Naive thymus-derived CD8-positive, alpha-beta T cell (primary cell): ENCODE measurements around the gene TTN. TPM values are rescaled to one million over a fixed set of nuclear protein-coding genes. Genes with fewer than 3 reads are reported as not detected.

Experiments
- ATAC-seq, 2 donors: fragments of 150-1000 bp; cut with Tn5 transposase in 1 of 2; sonication (Bioruptor Pico), chemical (Tn5 transposase) in 1 of 2; 1 replicate in 1 of 2; 2 replicates in 1 of 2; pipeline ENCODE4 v1.10.0; 2021; ENCODE audit warnings: mild to moderate bottlenecking in 2 of 2, moderate library complexity in 2 of 2
- POLR2A ChIA-PET: fragments of 350-600 bp; sonication (Branson Sonifier 250); formaldehyde crosslinking; loops from one replicate; lab custom pipeline; 2021; ENCODE audit warnings: antibody characterized with exemption; lab: Charles Lee
- DNase-seq, 10 donors: peaks; one replicate each; pipeline versions ENCODE4 v3.0.0 to v3.0.0-alpha.2; 2020 to 2022
- H3K27ac Mint-ChIP-seq, 10 donors: one replicate each; pipeline ENCODE4 v1.8.0; 2020 to 2022; ENCODE audit warnings: mild to moderate bottlenecking in 10 of 10, mixed read lengths in 10 of 10, moderate library complexity in 4 of 10, inconsistent platforms in 1 of 10
- H3K27me3 Mint-ChIP-seq, 5 donors: one replicate each; pipeline ENCODE4 v1.8.0; 2021 to 2022; ENCODE audit warnings: mixed read lengths in 5 of 5
- H3K36me3 Mint-ChIP-seq, 3 donors: one replicate each; pipeline ENCODE4 v1.8.0; 2020 to 2022; ENCODE audit warnings: mixed read lengths in 3 of 3, mild to moderate bottlenecking in 2 of 3, inconsistent platforms in 1 of 3
- H3K4me1 Mint-ChIP-seq, 4 donors: one replicate each; pipeline ENCODE4 v1.8.0; 2021 to 2022; ENCODE audit warnings: mixed read lengths in 4 of 4
- H3K4me3 Mint-ChIP-seq, 10 donors: one replicate each; pipeline ENCODE4 v1.8.0; 2020 to 2022; ENCODE audit warnings: mild to moderate bottlenecking in 10 of 10, mixed read lengths in 10 of 10, moderate library complexity in 6 of 10, inconsistent platforms in 1 of 10
- H3K9me3 Mint-ChIP-seq, 9 donors: one replicate each; pipeline ENCODE4 v1.8.0; 2020 to 2022; ENCODE audit warnings: mixed read lengths in 9 of 9, mild to moderate bottlenecking in 3 of 9, inconsistent platforms in 1 of 9, moderate library complexity in 1 of 9
- polyA plus RNA-seq, 3 donors: library from polyadenylated mRNA; unstranded; fragments of 300-500 nt; fragmentation: Illumina TruSeq; gene quantifications; one replicate each; pipeline ENCODE4 v1.2.3, GENCODE V29; 2021
- total RNA-seq, 8 experiments: library from RNA in 2 of 8; stranded (reverse) in 2 of 8; gene quantifications; one replicate each; pipeline ENCODE4 v1.2.3 and lab custom pipeline; 2021 to 2026

The TTN gene
- total and polyA plus RNA-seq, 5 experiments from 2014 or later: 0.40 to 28.1 (median 5.7) TPM

- POLR2A ChIA-PET: interaction anchor here (1.1 kb wide), 1 partner anchor 10 kb away, joined by 5 read pairs; no protein-coding TSS in a partner anchor
- ATAC-seq (no peak), DNase-seq (no peak)
- Mint-ChIP-seq H3K4me3 (peak overlapping the region in 1 of 10 donors; percentile 61), H3K36me3 (peaks cover 13 to 50% (median 28%) of the 10 kb centered on the region in 3 donors), H3K4me1 (peaks cover 10 to 23% (median 20%) of the 10 kb centered on the region in 4 donors), H3K27ac (peak overlapping the region in 9 of 10 donors; percentile 20 to 92 (median 78)), H3K9me3 (peaks cover 0 to 11% (median 0%) of the 10 kb centered on the region in 9 donors), H3K27me3 (no peaks in the 10 kb centered on the region)
Measured at GRCh38 chr2:178829981-178830380, 22.8 kb upstream of the TTN start.

GRCh38 chr2:178829299-178829960 is 22.2 kb upstream of the TTN start:
- Mint-ChIP-seq H3K4me1 (peaks cover 10 to 23% (median 20%) of the 10 kb centered on the region in 4 donors), H3K4me3 (peak overlapping the region in 9 of 10 donors; percentile 5 to 72 (median 50)), H3K27ac (peak overlapping the region; percentile 25 to 92 (median 70)), H3K36me3 (peaks cover 13 to 52% (median 28%) of the 10 kb centered on the region in 3 donors), H3K27me3 (no peaks in the 10 kb centered on the region), H3K9me3 (peaks cover 0 to 11% (median 0%) of the 10 kb centered on the region in 9 donors)
- ATAC-seq (peak; percentile 63 to 72), DNase-seq (peak in 3 of 10 donors; percentile 19 to 52 (median 50))
- POLR2A ChIA-PET: interaction anchor here (1.1 kb wide), 1 partner anchor 9 kb away, joined by 5 read pairs; no protein-coding TSS in a partner anchor

GRCh38 chr2:178828486-178828881 is 21.3 kb upstream of the TTN start:
- Mint-ChIP-seq H3K27me3 (no peaks in the 10 kb centered on the region), H3K27ac (peak overlapping the region in 4 of 10 donors; percentile 5 to 49 (median 26)), H3K36me3 (peaks cover 13 to 47% (median 21%) of the 10 kb centered on the region in 3 donors), H3K4me3 (no peak overlapping the region), H3K9me3 (peaks cover 0 to 11% (median 0%) of the 10 kb centered on the region in 9 donors), H3K4me1 (peaks cover 10 to 23% (median 20%) of the 10 kb centered on the region in 4 donors)
- DNase-seq (no peak), ATAC-seq (no peak)
- POLR2A ChIA-PET: no interaction called here

- H3K36me3 Mint-ChIP-seq: peaks cover 10 to 43% (median 19%) of the 10 kb centered on the region in 3 donors
Measured at GRCh38 chr2:178827739-178828485, 20.7 kb upstream of the TTN start.

GRCh38 chr2:178827111-178827510 is 19.9 kb upstream of the TTN start:
- Mint-ChIP-seq H3K27ac (peak overlapping the region in 2 of 10 donors; percentile 18 to 67), H3K4me3 (no peak overlapping the region), H3K9me3 (peaks cover 0 to 11% (median 0%) of the 10 kb centered on the region in 9 donors), H3K4me1 (peaks cover 10 to 23% (median 20%) of the 10 kb centered on the region in 4 donors), H3K36me3 (peaks cover 10 to 42% (median 19%) of the 10 kb centered on the region in 3 donors), H3K27me3 (no peaks in the 10 kb centered on the region)
- ATAC-seq (no peak), DNase-seq (no peak)
- POLR2A ChIA-PET: no interaction called here

More at GRCh38 chr2:178827739-178828485, 20.7 kb upstream of the TTN start:
- H3K4me1 Mint-ChIP-seq: peaks cover 10 to 23% (median 20%) of the 10 kb centered on the region in 4 donors
- H3K27me3 Mint-ChIP-seq: no peaks in the 10 kb centered on the region
- peak overlapping the region in 5 of 10 donors; percentile 18 to 67 (median 25) for H3K27ac Mint-ChIP-seq
- H3K9me3 Mint-ChIP-seq: peaks cover 0 to 11% (median 0%) of the 10 kb centered on the region in 9 donors
- POLR2A ChIA-PET: no interaction called here
- no peak for ATAC-seq
- no peak for DNase-seq
- H3K4me3 Mint-ChIP-seq: no peak overlapping the region

- POLR2A ChIA-PET: no interaction called here
- peaks cover 10 to 41% (median 15%) of the 10 kb centered on the region in 3 donors for H3K36me3 Mint-ChIP-seq
- peaks cover 0 to 11% (median 0%) of the 10 kb centered on the region in 9 donors for H3K9me3 Mint-ChIP-seq
- H3K27me3 Mint-ChIP-seq: no peaks in the 10 kb centered on the region
- ATAC-seq (no peak), DNase-seq (no peak)
- H3K27ac Mint-ChIP-seq: no peak overlapping the region
- H3K4me1 Mint-ChIP-seq: peaks cover 4 to 26% (median 19%) of the 10 kb centered on the region in 4 donors
- no peak overlapping the region for H3K4me3 Mint-ChIP-seq
Measured at GRCh38 chr2:178825183-178825582, 18.0 kb upstream of the TTN start.

GRCh38 chr2:178824181-178824580 is 17.0 kb upstream of the TTN start:
- POLR2A ChIA-PET: no interaction called here
- H3K27ac Mint-ChIP-seq: no peak overlapping the region
- peaks cover 0 to 11% (median 0%) of the 10 kb centered on the region in 9 donors for H3K9me3 Mint-ChIP-seq
- H3K4me3 Mint-ChIP-seq: no peak overlapping the region
- no peak for DNase-seq
- no peak for ATAC-seq
- peaks cover 10 to 38% (median 11%) of the 10 kb centered on the region in 3 donors for H3K36me3 Mint-ChIP-seq
- no peaks in the 10 kb centered on the region for H3K27me3 Mint-ChIP-seq
- H3K4me1 Mint-ChIP-seq: peaks cover 3 to 24% (median 14%) of the 10 kb centered on the region in 4 donors

- Mint-ChIP-seq H3K27ac (peak overlapping the region; percentile 12 to 96 (median 78)), H3K4me3 (peak overlapping the region; percentile 61 to 85 (median 73)), H3K36me3 (peaks cover 0 to 30% (median 11%) of the 10 kb centered on the region in 3 donors), H3K9me3 (no peaks in the 10 kb centered on the region), H3K27me3 (no peaks in the 10 kb centered on the region), H3K4me1 (peaks cover 4 to 20% (median 12%) of the 10 kb centered on the region in 4 donors)
- ATAC-seq: peak in 1 of 2 donors; percentile 46
- peak in 1 of 10 donors; percentile 6 for DNase-seq
- POLR2A ChIA-PET: interaction anchor here (1.1 kb wide), 1 partner anchor 9 kb away, joined by 5 read pairs; no protein-coding TSS in a partner anchor
Measured at GRCh38 chr2:178819992-178820391, 12.8 kb upstream of the TTN start.

GRCh38 chr2:178819147-178819875 is 12.1 kb upstream of the TTN start:
- Mint-ChIP-seq H3K27ac (peak overlapping the region in 3 of 10 donors; percentile 1 to 69 (median 31)), H3K9me3 (no peaks in the 10 kb centered on the region), H3K4me1 (peaks cover 4 to 20% (median 12%) of the 10 kb centered on the region in 4 donors), H3K27me3 (no peaks in the 10 kb centered on the region), H3K36me3 (peaks cover 0 to 32% (median 15%) of the 10 kb centered on the region in 3 donors), H3K4me3 (peak overlapping the region in 1 of 10 donors; percentile 17)
- ATAC-seq (no peak), DNase-seq (no peak)
- POLR2A ChIA-PET: no interaction called here

GRCh38 chr2:178811901-178812300 is 4.7 kb upstream of the TTN start:
- Mint-ChIP-seq H3K4me1 (peaks cover 0 to 2% (median 0%) of the 10 kb centered on the region in 4 donors), H3K27ac (no peak overlapping the region), H3K36me3 (peaks cover 0 to 32% (median 16%) of the 10 kb centered on the region in 3 donors), H3K9me3 (no peaks in the 10 kb centered on the region), H3K27me3 (no peaks in the 10 kb centered on the region), H3K4me3 (no peak overlapping the region)
- POLR2A ChIA-PET: no interaction called here
- DNase-seq (no peak), ATAC-seq (no peak)

- POLR2A ChIA-PET: no interaction called here
- no peaks in the 10 kb centered on the region for H3K27me3 Mint-ChIP-seq
- no peaks in the 10 kb centered on the region for H3K9me3 Mint-ChIP-seq
- no peak overlapping the region for H3K4me3 Mint-ChIP-seq
- no peak for ATAC-seq
- peaks cover 0 to 2% (median 0%) of the 10 kb centered on the region in 4 donors for H3K4me1 Mint-ChIP-seq
- H3K36me3 Mint-ChIP-seq: peaks cover 0 to 30% (median 11%) of the 10 kb centered on the region in 3 donors
- DNase-seq: no peak
- H3K27ac Mint-ChIP-seq: no peak overlapping the region
Measured at GRCh38 chr2:178811045-178811444, 3.8 kb upstream of the TTN start.

GRCh38 chr2:178810422-178810821 is 3.2 kb upstream of the TTN start:
- H3K9me3 Mint-ChIP-seq: no peaks in the 10 kb centered on the region
- peaks cover 0 to 30% (median 9%) of the 10 kb centered on the region in 3 donors for H3K36me3 Mint-ChIP-seq
- H3K27me3 Mint-ChIP-seq: no peaks in the 10 kb centered on the region
- H3K27ac Mint-ChIP-seq: no peak overlapping the region
- ATAC-seq (no peak), DNase-seq (no peak)
- H3K4me3 Mint-ChIP-seq: no peak overlapping the region
- H3K4me1 Mint-ChIP-seq: peaks cover 0 to 2% (median 0%) of the 10 kb centered on the region in 4 donors
- POLR2A ChIA-PET: no interaction called here
